LNCaP clone FGC (cell line): ENCODE measurements around the gene FREY1.

Experiments used
- DNase-seq: peaks from one replicate; pipeline ENCODE4 v3.0.0-alpha.2; 2011; ENCODE audit warnings: low read depth
- H3K4me3 ChIP-seq: 2 replicates; pipeline ENCODE4 v1.5.1; 2011; ENCODE audit warnings: mild to moderate bottlenecking, low read depth, low read length, control low read depth
- TF ChIP-seq, protein P1 (sequence below): IDR thresholded peaks from 2 replicates; pipeline ENCODE4 v1.5.1; 2012; ENCODE audit warnings: mild to moderate bottlenecking; ENCODE audit not compliant: control insufficient read depth, insufficient read depth; ENCODE audit errors: extremely low read depth

Gene FREY1

DNA sequence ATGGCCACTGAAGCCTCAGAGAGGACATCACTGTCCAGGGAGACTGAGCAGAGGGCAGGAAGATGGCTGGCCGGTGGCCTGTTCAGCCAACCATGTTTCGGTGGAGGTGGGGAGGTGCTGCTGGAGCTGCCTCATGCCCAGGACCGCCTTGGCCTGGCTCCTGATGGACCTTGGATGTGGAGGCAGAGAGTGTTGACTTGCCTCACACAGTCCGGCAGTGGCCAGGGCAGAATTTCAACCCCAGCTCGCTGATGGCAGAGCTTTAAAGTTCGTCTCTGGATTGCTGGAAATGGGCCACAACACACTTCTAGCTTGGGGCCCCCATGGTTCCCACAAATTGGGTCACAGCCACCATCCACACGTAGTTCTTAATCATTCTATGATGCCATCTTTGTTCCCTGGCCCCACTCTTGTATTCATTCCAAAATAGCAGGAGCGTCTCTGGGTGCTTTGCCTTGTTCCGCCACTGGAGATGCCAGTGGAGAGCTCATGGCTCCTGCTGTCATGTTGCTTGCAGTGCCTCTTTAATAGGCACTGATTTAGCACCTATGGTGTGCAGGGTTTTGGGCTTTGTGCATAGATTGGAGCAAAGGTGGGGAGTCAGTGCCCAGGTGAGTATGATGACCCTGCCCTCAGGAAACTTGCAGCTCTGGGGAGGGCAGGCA is 16.1 kb downstream of the FREY1 start:
- TF ChIP-seq, protein P1, sequence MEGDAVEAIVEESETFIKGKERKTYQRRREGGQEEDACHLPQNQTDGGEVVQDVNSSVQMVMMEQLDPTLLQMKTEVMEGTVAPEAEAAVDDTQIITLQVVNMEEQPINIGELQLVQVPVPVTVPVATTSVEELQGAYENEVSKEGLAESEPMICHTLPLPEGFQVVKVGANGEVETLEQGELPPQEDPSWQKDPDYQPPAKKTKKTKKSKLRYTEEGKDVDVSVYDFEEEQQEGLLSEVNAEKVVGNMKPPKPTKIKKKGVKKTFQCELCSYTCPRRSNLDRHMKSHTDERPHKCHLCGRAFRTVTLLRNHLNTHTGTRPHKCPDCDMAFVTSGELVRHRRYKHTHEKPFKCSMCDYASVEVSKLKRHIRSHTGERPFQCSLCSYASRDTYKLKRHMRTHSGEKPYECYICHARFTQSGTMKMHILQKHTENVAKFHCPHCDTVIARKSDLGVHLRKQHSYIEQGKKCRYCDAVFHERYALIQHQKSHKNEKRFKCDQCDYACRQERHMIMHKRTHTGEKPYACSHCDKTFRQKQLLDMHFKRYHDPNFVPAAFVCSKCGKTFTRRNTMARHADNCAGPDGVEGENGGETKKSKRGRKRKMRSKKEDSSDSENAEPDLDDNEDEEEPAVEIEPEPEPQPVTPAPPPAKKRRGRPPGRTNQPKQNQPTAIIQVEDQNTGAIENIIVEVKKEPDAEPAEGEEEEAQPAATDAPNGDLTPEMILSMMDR: no peak
- H3K4me3 ChIP-seq: no peak overlapping the region
- DNase-seq: no peak

- TF ChIP-seq, protein P1: no peak
- H3K4me3 ChIP-seq: no peak overlapping the region
- DNase-seq: no peak
Measured at GRCh38 chr11:45889966-45890365, 17.1 kb downstream of the FREY1 start.

- no peak for DNase-seq
- TF ChIP-seq, protein P1: no peak
- H3K4me3 ChIP-seq: no peak overlapping the region
Measured at GRCh38 chr11:45889555-45889954, 17.5 kb downstream of the FREY1 start.

DNA sequence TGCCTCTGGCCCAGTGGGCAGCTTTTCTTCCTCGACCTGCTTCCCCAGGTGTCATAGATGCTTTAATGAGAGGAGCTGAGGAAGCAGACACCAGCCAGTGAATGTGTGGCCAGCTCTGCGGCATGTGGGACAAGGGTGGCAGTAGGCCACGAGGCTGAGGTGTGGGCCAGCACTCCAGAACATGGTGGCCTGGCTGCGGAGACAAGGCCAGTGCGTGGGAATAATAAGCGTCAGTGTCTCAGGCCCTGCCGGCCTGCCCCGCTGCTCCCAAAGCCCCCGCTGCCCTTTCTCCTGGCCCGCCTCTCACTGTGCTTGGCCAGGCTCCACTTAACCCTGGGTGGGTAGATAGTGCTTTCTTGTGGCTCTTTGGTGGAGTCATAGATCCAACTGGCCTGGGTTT is 19.5 kb downstream of the FREY1 start:
- TF ChIP-seq, protein P1: no peak
- DNase-seq: no peak
- no peak overlapping the region for H3K4me3 ChIP-seq

DNA sequence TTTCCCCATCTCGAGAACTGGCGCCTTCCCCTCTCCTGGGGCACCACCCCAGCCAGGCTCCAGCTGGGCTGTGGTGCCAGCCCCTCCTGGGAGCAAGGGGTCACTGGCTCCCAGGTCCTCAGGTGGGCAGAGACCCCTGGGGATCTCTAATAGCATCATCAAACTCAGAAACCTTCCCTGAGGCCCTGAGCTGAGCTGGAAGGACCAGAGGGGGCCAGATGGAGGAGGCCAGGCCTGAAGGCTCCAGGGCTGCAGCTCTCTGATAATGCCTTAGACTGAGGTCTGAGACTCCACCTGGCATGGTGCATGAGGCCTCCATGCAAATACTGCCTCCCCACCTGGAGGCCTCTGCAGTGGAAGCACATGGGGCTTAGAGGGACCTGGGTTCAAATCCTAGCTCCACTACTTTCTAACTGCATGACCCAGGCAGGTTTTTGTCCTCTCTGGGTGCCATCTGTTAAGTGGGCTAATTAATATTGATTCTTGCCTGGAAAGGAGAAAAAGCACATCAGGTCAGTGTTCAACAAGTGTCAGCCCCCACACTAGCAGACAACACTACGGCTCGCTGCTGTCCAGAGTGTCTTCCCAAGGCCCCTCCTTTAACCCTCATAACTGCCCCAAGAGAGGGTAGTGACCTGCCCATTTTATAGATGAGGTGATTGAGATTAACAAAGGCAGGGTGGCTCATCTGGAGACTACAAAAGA is 20.1 kb downstream of the FREY1 start:
- no peak for DNase-seq
- TF ChIP-seq, protein P1: no peak
- no peak overlapping the region for H3K4me3 ChIP-seq

DNA sequence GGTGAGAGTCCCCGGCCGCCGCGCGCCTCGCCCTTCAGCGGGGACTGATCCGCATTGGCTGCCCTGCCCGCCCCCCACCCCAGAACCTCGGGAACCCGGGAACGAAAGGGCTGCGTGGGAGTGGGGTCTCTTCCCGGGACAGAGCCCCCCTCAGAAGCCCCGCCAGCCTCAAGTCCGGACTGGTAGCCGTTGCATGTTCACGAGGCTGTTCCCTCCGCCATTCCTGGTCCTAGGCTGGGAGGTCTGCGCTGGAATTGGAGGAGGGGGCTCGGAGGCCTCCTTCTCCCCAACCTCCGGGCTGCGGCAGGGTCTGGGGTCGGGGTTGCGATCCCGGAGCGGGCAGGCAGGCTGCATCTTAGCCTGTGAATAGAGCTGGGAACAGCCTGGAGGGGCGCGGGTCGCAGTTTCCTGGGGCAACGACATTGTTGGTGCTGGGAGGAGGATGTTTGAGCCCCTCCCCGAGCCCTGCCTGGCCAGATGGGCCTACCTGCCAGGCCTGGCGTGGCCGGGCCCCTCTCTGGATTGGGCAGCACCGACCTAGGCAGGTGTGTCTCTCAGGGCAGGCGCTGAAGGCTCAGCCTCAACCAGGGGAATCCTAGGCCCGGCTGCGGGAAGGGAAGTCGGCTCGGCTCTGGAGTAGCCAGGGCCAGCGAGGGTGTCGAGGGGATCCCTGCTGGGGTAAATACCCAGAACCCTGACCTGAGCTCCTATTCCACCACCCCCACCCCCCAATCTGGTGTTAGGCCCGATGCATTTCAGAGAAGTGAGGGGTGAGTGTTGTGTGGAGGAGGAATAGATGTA is 20.9 kb downstream of the FREY1 start:
- DNase-seq: no peak
- TF ChIP-seq, protein P1: no peak
- peak overlapping the region; percentile 55 for H3K4me3 ChIP-seq
